Fibroblast of villous mesenchyme (primary cell): ENCODE data around the gene RNF125. TPM values are rescaled to one million over a fixed set of nuclear protein-coding genes. Genes with fewer than 3 reads are reported as not detected.

Experiments used
- DNase-seq: peaks from one replicate; pipeline ENCODE4 v3.0.0-alpha.2; 2010; ENCODE audit warnings: low read depth
- H3K4me3 ChIP-seq: 2 replicates; pipeline ENCODE4 v1.5.1; 2011; ENCODE audit warnings: low read depth, mild to moderate bottlenecking, low read length
- CTCF ChIP-seq: IDR thresholded peaks from 2 replicates; pipeline ENCODE4 v1.5.1; 2012; ENCODE audit warnings: low read depth, mild to moderate bottlenecking, low read length; ENCODE audit not compliant: insufficient read depth
- total RNA-seq: library from RNA; depleted of rRNA; stranded (reverse); fragments of >200 nt; gene quantifications from 2 replicates; pipeline ENCODE4 v1.2.3, GENCODE V29; 2012

The RNF125 gene
- total RNA-seq, 1 donor, result under 0.01 TPM

- no peak for DNase-seq
- no peak for TF ChIP-seq CTCF
- H3K4me3 ChIP-seq, result no peak overlapping the region
Observed at GRCh38 chr18:32095900-32096229, 77.2 kb downstream of the RNF125 start.

GRCh38 chr18:32096946-32097345, 78.3 kb downstream of the RNF125 start:
- DNase-seq, result no peak
- no peak overlapping the region for H3K4me3 ChIP-seq
- TF ChIP-seq CTCF, result no peak

GRCh38 chr18:32104516-32104915, 85.9 kb downstream of the RNF125 start:
- H3K4me3 ChIP-seq, result no peak overlapping the region
- no peak for TF ChIP-seq CTCF
- no peak for DNase-seq

- DNase-seq, result no peak
- no peak overlapping the region for H3K4me3 ChIP-seq
- TF ChIP-seq CTCF, result no peak
Observed at GRCh38 chr18:32110005-32110404, 91.4 kb downstream of the RNF125 start.

GRCh38 chr18:32111706-32112105, 93.1 kb downstream of the RNF125 start:
- no peak for DNase-seq
- no peak overlapping the region for H3K4me3 ChIP-seq
- TF ChIP-seq CTCF, result no peak

GRCh38 chr18:32112826-32113225, 94.2 kb downstream of the RNF125 start:
- no peak for DNase-seq
- no peak overlapping the region for H3K4me3 ChIP-seq
- TF ChIP-seq CTCF, result no peak

GRCh38 chr18:32114293-32114942, 95.8 kb downstream of the RNF125 start:
- DNase-seq, result no peak
- no peak overlapping the region for H3K4me3 ChIP-seq
- no peak for TF ChIP-seq CTCF
